Left lung (tissue), 10 donors: ENCODE results near the gene TIMM13. TPM values are rescaled to one million over a fixed set of nuclear protein-coding genes. Genes with fewer than 3 reads are reported as not detected.

Experiments used
- ATAC-seq: fragments of 200-7000 bp; cut with Tn5 transposase; one replicate; pipeline ENCODE4 v1.9.1; 2020; ENCODE audit warnings: moderate library complexity
- DNase-seq, 4 donors: peaks; one replicate each; pipeline ENCODE4 v3.0.0-alpha.2; 2013 to 2020
- H3K27ac ChIP-seq, 2 donors: fragments of 200-600 bp; sonication (generic) in 1 of 2; one replicate each; pipeline versions ENCODE4 v1.5.0 to v1.8.0; 2020 to 2021
- H3K27me3 ChIP-seq, 2 donors: fragments of 200-600 bp; sonication (generic) in 1 of 2; one replicate each; pipeline versions ENCODE4 v1.5.0 to v1.8.0; 2020 to 2021
- H3K36me3 ChIP-seq, 2 donors: fragments of 200-600 bp; sonication (generic) in 1 of 2; one replicate each; pipeline versions ENCODE4 v1.5.0 to v1.8.0; 2020 to 2021
- H3K4me1 ChIP-seq, 2 donors: fragments of 200-600 bp; one replicate each; pipeline ENCODE4 v1.8.0; 2021
- H3K4me3 ChIP-seq, 2 donors: fragments of 200-600 bp; sonication (generic) in 1 of 2; one replicate each; pipeline versions ENCODE4 v1.5.0 to v1.8.0; 2020 to 2021; ENCODE audit warnings: mild to moderate bottlenecking in 1 of 2
- H3K9me3 ChIP-seq, 2 donors: fragments of 200-600 bp; sonication (generic) in 1 of 2; one replicate each; pipeline versions ENCODE4 v1.5.0 to v1.8.0; 2020 to 2021
- intact Hi-C, 2 donors: fragments of 100-400 bp; cut with DNase I; formaldehyde crosslinking; loops; one replicate each; pipeline versions ENCODE4 v1.11.2 to v1.14.2; 2022
- polyA plus RNA-seq, 6 donors: library from polyadenylated mRNA; unstranded; fragments of 120-200 nt; gene quantifications; one replicate each; pipeline ENCODE4 v1.2.1, GENCODE V29; 2013; ENCODE audit not compliant: insufficient read length in 6 of 6
- total RNA-seq, 2 donors: library from RNA; stranded (reverse); fragmentation: NEBNext Ultra II Directional; extraction: Animal tissue kit (Norgen Biotek cat#: 25700); gene quantifications; one replicate each; pipeline ENCODE4 v1.2.1, GENCODE V29; 2021
- TF ChIP-seq, protein P1 (sequence below), 2 donors: fragments of 200-600 bp; sonication (generic) in 1 of 2; IDR thresholded peaks; one replicate each; pipeline versions ENCODE4 v1.5.0 to v1.8.0; 2021; ENCODE audit warnings: antibody characterized with exemption in 2 of 2
- donor health status: DM: no; HTN: yes; CAD: no.
- donor health status: DM: no; HTN: no; CAD: no.

The TIMM13 gene
- total and polyA plus RNA-seq, 8 donors = 47.6 to 98.0 (median 70.8) TPM

GRCh38 chr19:2458054-2458453 lies 30.7 kb upstream of the TIMM13 start:
- H3K27me3 ChIP-seq = peaks cover 0 to 5% of the 10 kb centered on the region in 2 donors
- no peak for ATAC-seq
- intact Hi-C loops = no loop called here

GRCh38 chr19:2457394-2458037 lies 30.1 kb upstream of the TIMM13 start:
- H3K4me1 ChIP-seq = peaks cover 6 to 40% of the 10 kb centered on the region in 2 donors
- peak overlapping the region; percentile 22 to 92 for H3K4me3 ChIP-seq
- H3K36me3 ChIP-seq = no peaks in the 10 kb centered on the region
- H3K27ac ChIP-seq = peak overlapping the region; percentile 82
- intact Hi-C loops = no loop called here
- H3K9me3 ChIP-seq = no peaks in the 10 kb centered on the region
- DNase-seq (no peak), ATAC-seq (no peak)
- TF ChIP-seq, protein P1, sequence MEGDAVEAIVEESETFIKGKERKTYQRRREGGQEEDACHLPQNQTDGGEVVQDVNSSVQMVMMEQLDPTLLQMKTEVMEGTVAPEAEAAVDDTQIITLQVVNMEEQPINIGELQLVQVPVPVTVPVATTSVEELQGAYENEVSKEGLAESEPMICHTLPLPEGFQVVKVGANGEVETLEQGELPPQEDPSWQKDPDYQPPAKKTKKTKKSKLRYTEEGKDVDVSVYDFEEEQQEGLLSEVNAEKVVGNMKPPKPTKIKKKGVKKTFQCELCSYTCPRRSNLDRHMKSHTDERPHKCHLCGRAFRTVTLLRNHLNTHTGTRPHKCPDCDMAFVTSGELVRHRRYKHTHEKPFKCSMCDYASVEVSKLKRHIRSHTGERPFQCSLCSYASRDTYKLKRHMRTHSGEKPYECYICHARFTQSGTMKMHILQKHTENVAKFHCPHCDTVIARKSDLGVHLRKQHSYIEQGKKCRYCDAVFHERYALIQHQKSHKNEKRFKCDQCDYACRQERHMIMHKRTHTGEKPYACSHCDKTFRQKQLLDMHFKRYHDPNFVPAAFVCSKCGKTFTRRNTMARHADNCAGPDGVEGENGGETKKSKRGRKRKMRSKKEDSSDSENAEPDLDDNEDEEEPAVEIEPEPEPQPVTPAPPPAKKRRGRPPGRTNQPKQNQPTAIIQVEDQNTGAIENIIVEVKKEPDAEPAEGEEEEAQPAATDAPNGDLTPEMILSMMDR (IDR thresholded peaks at IDR 0.05) = no peak
- H3K27me3 ChIP-seq = peaks cover 0 to 5% of the 10 kb centered on the region in 2 donors

More at GRCh38 chr19:2458054-2458453, 30.7 kb upstream of the TIMM13 start:
- Histone ChIP-seq H3K9me3 (no peaks in the 10 kb centered on the region), H3K27ac (no peak overlapping the region), H3K4me3 (no peak overlapping the region), H3K4me1 (peaks cover 6 to 44% of the 10 kb centered on the region in 2 donors), H3K36me3 (no peaks in the 10 kb centered on the region)
- TF ChIP-seq, protein P1 (IDR thresholded peaks at IDR 0.05) = no peak
- no peak for DNase-seq

DNA sequence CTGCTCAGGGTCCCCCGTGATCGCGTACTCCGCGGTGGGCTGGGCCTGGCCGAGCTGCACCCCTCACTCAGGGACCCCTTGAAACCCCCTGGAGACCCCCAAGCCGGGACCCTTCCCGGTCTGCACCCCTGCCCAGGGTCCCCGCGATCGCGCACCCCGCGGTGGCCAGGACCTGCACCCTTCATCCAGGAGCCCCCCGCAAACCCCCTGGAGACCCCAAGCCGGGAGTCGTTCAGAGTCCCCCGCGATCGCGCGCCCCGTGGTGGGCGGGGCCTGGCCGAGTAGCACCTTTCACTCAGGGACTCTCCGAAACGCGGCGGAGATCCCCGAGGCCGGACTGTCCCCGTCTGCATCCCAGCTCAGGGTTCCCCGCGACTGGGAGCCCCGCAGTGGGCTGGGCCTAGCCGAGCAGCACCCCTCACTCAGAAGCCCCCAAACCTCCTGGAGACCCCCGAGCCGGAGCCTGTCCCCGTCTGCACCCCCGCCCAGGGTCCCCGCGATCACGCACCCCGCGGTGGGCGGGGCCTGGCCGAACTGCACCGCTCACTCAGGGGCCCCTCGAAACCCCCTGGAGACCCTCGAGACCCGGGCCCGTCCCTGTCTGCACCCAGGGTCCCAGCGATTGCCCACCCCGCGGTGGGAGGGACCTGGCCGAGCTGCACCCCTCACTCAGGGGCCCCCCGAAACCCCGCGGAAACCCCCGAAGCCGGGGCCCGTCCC lies 28.6 kb upstream of the TIMM13 start:
- peak; percentile 33 for ATAC-seq
- Histone ChIP-seq H3K36me3 (peaks cover 0 to 8% of the 10 kb centered on the region in 2 donors), H3K9me3 (no peaks in the 10 kb centered on the region), H3K4me3 (peak overlapping the region; percentile 78 to 92), H3K27ac (peak overlapping the region in 1 of 2 donors; percentile 63), H3K4me1 (peaks cover 0 to 25% of the 10 kb centered on the region in 2 donors), H3K27me3 (no peaks in the 10 kb centered on the region)
- TF ChIP-seq, protein P1 (IDR thresholded peaks at IDR 0.05) = no peak
- DNase-seq = peak in 2 of 4 donors; percentile 45 to 88
- intact Hi-C loops = no loop called here

DNA sequence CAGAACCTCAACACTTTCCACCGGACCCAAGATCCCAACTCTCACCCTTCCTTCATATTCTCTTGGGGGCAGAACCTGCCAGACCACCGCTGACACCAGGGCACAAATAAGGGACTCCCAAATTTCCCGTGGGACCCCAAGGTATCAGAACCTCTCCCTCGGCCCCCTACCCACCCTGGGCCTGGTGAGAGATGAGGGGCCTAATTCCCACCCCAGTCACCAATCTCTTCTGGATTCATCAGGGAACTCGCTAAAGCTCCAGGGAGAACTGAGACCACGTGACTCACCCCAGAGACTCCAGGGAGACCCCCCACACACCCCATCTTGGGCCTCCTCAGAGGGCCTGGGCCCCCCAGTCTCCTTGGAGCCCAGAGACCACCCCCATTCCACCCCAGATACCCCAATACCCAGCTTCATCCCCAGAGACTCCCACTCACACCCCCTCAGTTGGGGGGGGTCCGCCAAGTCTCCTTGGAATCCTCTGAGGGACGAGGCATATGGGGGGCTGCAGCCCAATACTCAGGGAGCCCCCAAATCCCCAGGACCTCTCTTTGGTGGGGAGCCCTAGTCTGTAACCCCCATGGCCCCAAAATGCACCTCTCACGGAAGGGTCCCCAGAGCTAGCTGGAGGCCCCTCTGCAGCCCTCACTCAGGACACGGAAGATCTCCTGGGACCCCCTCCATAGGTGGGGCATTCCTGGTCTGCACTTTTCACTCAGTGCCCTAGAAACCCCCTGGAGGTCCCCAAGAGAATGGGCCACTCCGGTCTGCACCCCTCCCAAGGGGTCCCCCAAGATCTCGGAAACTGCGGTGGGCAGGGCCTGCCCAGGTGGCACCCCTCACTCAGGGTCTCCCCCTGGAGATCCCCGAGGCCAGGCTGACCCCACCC lies 27.8 kb upstream of the TIMM13 start:
- no peak for ATAC-seq
- DNase-seq = no peak
- H3K27me3 ChIP-seq = no peaks in the 10 kb centered on the region
- intact Hi-C loops = no loop called here
- TF ChIP-seq, protein P1 (IDR thresholded peaks at IDR 0.05) = no peak
- no peaks in the 10 kb centered on the region for H3K9me3 ChIP-seq
- H3K36me3 ChIP-seq = peaks cover 0 to 14% of the 10 kb centered on the region in 2 donors
- peak overlapping the region in 1 of 2 donors; percentile 63 for H3K27ac ChIP-seq
- peaks cover 0 to 25% of the 10 kb centered on the region in 2 donors for H3K4me1 ChIP-seq
- peak overlapping the region; percentile 78 to 92 for H3K4me3 ChIP-seq
